ENCODE measurements around the gene NCOA7.
"Not testable (repeated sequence)": the region's sequence is repeated elsewhere in the genome, so short reads cannot be mapped to it uniquely, and the experiment has no call there.

The NCOA7 gene

GRCh38 chr6:125945378-125946141 is 154.8 kb downstream of the NCOA7 start:
- no peak for DNase-seq (ENCODE audit: low spot score)

GRCh38 chr6:125947615-125948014 is 156.9 kb downstream of the NCOA7 start:
- DNase-seq (ENCODE audit: low spot score) = no peak

DNA sequence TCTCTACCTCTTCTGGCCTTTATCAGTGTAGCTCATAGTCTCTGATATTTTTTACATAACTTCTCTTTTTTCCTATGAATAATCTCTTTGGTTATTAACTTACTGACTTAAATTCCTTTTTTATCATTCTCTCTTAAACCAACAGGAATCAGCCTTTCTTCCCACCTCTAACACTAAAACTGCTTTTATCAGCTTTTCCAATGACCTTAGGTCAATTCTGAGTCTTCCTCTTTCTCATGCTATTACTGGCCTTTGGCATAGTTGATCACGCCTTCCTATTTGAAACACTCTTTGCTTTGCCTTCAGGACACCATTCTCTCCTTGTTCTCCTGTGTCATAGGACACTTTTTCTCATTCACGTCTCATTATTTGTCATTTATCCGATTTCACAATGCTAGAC is 157.7 kb downstream of the NCOA7 start:
- no peak for DNase-seq (ENCODE audit: low spot score)

- DNase-seq (ENCODE audit: low spot score) = no peak
Observed at GRCh38 chr6:125949069-125949468, 158.3 kb downstream of the NCOA7 start.

DNA sequence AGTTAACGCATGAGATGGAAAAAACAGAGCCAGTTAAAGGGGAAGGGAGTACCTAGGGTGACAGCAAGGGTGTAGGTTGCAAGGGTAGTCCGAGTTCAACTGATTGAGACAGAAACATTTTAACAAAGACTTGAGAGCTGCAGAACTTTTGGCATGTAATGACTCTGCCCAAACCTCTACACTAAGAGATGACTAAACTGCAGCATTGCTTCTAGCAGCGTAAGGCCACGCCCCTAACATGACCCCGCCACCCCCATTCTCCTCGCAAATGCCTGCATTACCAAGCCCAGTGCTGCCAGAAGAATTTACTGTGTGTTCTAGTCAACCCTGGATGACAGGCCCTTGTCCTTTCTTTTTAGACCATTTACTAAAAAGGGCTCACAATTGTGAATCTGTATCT is 159.5 kb downstream of the NCOA7 start:
- no peak for DNase-seq (ENCODE audit: low spot score)

- DNase-seq (ENCODE audit: low spot score) = not testable (repeated sequence)
Observed at GRCh38 chr6:125950716-125951115, 160.0 kb downstream of the NCOA7 start.

DNA sequence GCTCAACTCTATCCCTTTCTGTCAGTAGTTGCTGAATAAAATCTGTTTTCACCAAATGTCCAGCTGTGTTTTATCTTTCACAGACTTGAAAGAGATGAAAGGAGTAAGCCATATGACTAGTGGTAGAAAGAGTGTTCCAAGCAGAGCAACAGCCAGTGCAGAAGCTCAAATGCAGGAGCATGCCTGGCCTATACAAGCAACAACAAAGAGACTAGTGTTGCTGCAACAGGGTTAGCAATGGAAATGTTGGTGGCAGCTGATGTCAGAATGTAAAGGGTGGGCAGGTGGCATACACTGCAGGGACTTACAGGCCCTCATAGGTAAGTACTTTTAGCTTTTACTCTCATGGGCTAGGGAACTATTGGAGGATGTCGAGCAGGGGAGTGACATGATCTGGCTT is 160.6 kb downstream of the NCOA7 start:
- DNase-seq (ENCODE audit: low spot score) = no peak

- DNase-seq (ENCODE audit: low spot score) = no peak
Observed at GRCh38 chr6:125952764-125953501, 162.2 kb downstream of the NCOA7 start.

GRCh38 chr6:125953502-125953875 is 162.7 kb downstream of the NCOA7 start:
- DNase-seq (ENCODE audit: low spot score) = no peak

DNA sequence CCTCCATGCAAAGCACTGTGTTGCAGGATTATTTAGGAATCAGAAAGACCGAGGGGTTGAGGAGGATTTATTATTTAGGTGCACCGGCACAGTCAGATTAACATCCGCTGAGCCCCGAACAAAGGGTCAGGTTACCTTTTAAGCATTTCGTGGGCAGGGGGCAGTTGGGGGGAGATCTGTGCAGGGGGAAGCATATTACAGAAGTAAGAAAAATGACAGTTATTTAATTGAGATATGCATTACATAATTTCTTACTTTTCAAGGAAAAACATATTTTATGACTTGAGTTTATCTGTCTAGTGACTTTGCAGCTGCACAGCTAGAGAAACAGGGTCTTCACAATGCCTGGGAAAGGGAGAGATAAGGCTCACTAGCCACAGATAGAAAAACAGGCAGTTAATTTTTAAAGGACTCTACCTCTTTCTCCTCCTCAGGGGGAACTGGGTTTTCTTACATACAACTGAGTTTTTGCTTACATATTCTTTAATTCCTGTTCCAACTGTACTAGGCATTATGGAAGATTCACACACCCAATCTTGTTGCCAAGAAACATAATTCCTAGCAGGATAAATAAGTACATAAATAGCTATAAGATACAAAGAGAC is 164.1 kb downstream of the NCOA7 start:
- DNase-seq (ENCODE audit: low spot score) = no peak

GRCh38 chr6:125955973-125956372 is 165.2 kb downstream of the NCOA7 start:
- DNase-seq (ENCODE audit: low spot score) = no peak

DNA sequence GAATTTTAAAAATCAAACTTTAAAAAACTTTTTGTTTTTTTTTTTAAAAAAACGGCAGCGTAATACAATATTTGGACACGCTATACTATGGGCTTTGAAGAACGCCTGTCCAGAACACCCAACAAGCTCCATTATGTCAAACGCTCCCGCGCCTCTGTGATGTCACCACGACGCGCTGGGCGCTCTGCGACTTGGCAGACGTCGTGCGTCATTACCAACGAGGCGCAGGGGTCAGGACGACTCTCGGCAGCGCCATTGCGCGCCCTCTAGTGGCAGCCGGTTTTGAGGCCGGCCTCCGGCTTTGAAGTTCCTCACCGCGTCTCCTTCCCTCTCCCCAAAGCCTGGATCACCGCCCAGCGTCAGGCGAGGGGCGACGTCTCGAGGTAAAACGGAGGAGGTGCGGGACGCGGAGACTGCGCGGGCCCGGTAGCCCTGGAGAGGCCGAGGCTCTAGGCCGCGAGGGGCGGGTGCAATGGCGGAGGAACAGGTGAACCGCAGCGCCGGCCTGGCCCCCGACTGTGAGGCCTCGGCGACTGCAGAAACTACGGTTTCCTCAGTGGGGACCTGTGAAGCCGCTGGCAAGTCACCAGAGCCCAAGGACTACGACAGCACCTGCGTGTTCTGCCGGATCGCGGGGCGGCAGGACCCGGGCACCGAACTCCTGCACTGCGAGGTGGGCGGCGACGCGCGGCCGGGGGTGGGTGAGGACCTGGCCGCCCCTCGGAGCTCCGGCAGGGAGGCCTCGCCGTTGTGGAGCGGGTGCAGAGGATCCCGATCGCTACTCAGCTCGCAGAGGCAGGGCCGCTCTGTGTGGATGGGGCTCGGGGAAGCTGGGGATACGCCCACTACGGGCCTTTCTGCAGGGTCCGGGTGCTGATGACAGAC is 166.0 kb downstream of the NCOA7 start, which contains the start of gene HINT3:
TSS of gene HINT3 (plus strand) at position 265 of the 885 bp plus-strand sequence. CDS start at position 473, 208 bp downstream.
- DNase-seq (ENCODE audit: low spot score) = peak; percentile 99

GRCh38 chr6:125957391-125957693 is 166.6 kb downstream of the NCOA7 start:
- DNase-seq (ENCODE audit: low spot score) = no peak

DNA sequence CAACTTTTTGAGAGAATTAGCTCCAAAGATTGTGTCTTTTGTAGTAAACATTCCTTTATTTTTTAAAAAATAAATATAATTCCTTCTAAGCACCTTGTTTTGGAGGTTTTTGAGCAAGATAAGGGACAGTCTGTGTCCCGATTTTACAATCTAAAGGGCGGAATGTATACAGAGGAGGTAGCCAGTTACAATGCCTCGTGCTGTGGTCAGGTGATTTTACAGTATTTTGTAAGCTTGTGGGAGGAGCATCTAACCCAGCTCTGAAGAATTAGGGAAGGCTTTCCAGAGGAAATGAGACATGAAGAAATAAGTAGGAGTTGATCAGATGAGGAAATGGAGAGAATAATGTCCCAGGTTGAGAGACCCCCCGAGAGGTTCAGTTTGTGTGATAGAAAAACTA is 167.1 kb downstream of the NCOA7 start:
- DNase-seq (ENCODE audit: low spot score) = no peak

- DNase-seq (ENCODE audit: low spot score) = no peak
Observed at GRCh38 chr6:125959041-125959440, 168.3 kb downstream of the NCOA7 start.

DNA sequence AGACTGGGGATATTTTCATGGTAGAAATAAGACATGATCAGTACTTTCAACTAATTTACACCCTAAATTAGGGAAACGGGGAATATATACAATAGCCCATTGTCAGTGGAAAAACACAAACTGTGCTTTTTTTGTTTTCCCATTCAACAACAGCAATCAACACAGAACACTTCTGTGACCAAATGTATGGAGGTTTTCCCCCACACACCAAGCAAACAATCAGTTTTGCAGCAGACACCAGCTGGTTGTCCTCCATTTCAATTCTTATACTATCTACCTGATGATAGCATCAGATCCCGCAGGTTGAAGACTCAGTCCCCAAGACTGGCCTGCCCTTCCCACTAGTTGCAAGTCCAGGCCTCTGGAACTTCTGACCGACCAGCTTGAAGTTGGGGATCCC is 170.4 kb downstream of the NCOA7 start:
- no peak for DNase-seq (ENCODE audit: low spot score)

- no peak for DNase-seq (ENCODE audit: low spot score)
Observed at GRCh38 chr6:125962900-125963497, 172.2 kb downstream of the NCOA7 start.

- no peak for DNase-seq (ENCODE audit: low spot score)
Observed at GRCh38 chr6:125963817-125964216, 173.1 kb downstream of the NCOA7 start.

DNA sequence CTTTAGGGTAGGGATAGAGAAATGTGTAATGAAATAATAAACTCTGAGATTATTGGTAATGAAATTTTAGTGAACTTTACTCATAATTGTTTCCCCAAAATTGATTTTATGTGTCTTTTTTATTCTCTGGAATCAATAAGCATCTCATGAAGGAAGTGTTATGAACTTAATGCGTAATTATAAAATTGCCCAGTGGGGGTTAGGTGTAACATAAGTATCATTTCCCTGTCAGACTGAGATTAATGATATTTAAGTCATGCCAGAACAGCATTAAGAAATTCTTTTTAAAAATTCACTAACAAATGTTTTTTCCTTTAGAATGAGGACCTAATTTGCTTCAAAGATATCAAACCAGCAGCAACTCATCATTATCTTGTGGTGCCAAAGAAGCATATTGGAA is 175.8 kb downstream of the NCOA7 start:
- DNase-seq (ENCODE audit: low spot score) = peak; percentile 51

DNA sequence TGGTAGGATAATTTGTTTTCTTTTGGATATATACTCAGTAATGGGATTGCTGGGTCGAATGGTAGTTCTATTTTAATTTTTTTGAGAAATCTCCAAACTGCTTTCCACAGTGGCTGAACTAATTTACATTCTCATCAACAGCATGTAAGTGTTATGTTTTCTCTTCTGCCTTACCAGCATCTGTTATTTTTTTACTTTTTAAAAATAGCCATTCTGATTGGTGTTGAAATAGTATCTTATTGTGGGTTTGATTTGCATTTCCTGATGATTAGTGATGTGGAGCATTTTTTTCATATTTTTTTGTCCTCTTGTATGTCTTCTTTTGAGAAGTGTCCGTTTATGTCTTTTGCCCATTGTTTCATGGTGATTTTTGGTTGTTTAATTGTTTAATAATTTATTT is 177.7 kb downstream of the NCOA7 start:
- DNase-seq (ENCODE audit: low spot score) = peak; percentile 56

DNA sequence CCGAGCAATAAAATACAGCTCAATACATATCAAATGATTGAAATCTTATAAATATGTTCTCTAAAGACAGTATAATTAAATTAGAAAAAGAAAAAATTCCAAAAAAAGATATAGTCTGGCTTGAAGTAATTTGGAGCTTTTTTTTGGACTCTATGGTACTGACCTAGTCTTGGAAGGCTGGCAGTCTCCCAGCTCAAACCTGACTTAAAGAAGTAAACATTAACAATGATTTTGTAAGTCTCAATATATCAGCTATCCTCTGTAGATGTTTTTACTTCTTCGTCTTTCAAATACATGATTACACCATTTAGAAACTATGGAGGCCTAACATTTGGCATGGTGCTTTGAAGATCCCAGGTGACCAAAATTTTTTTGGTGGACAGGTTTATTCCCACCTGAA is 180.0 kb downstream of the NCOA7 start:
- no peak for DNase-seq (ENCODE audit: low spot score)

GRCh38 chr6:125972478-125972877 is 181.7 kb downstream of the NCOA7 start:
- DNase-seq (ENCODE audit: low spot score) = not testable (repeated sequence)
